HG03460 (cell line): ENCODE data around the gene CROCC.

Source experiments
- ATAC-seq: cut with Tn5 transposase; IDR thresholded peaks from one replicate; pipeline ENCODE4 v1.9.1; 2021; ENCODE audit not compliant: unreplicated experiment

Gene CROCC

GRCh38 chr1:16981269-16981849, 59.6 kb downstream of the CROCC start:
- ATAC-seq: no peak

GRCh38 chr1:16982902-16983301, 61.2 kb downstream of the CROCC start:
- ATAC-seq: no peak

- ATAC-seq: no peak
These were observed 61.9 kb downstream of the CROCC start for GRCh38 chr1:16983649-16984048.

DNA sequence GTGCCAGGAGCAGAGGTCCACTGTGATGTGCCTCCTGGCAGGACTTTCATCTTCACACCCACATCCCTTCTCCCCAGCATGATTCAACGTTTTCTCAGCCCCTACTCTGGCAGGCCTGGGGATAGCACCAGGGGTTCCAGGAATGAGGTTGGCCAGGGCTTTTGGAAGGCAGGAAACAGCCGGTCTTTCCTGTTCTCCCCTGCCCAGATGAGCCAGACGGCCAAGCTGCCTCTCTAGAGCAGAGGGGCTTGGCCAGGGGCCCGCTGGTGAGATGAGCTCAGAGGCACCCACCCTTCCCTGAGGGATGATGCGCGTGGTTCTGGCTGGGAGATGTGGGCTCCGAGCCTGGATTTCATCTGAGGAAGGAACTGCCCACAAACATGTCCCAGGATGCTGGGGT, 63.0 kb downstream of the CROCC start:
- no peak for ATAC-seq

GRCh38 chr1:16986113-16986512, 64.4 kb downstream of the CROCC start:
- ATAC-seq: no peak

DNA sequence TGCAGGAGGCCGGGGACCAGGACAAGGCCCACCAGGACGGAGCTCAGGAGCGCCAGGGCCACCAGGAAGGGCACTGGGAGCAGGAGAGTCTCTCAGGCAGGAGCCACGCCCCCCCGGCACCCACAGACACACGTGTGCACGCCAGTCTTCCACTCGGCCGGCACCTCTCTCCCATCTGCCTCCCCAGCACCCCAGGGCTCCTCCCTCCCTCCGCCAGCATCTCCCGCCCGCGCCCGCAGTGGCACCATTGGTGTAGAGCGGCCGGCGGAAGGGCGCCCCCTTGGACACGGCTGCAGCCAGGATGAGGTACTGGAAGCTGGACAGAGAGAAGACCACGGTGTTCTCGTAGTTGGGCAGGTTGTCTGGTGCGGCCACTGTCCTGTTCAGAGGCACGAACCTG, 64.8 kb downstream of the CROCC start:
- ATAC-seq: no peak

- ATAC-seq: no peak
These were observed 65.2 kb downstream of the CROCC start for GRCh38 chr1:16986962-16987361.

GRCh38 chr1:16988210-16988609, 66.5 kb downstream of the CROCC start:
- ATAC-seq: no peak

DNA sequence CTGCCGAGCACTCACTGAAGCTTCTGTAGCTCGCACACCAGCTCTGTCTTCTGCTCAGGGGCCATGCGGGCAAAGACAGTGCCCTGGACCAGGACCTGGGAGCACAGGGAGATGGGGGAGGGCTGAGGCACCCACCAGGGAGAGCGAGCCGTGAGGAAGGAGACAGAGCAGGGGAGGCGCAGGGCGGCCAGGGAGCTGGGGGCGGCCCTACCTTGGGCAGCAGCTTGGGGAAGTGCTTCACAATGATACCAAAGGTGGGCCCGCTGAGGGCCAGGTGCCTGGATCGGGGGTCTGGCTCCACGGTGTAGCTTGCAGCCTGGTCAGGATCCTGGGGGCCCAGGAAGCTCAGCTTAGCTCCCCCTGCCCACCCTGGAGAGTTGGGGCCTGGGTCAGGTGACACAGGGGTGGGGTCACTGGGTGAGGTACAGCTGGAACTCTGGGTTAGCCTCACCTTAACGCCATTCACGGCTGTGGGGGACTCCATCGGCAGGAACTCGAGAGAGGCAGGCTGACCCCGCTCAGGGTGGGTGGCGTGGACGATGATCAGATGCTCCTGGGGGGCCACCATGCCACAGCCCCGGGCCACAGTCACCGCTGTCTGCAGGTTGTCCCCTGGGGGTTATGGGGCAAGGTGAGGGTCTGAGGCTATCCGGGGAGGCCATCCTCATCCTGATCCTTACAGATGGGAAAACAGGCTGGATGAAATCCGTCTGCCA, 68.1 kb downstream of the CROCC start:
- ATAC-seq: no peak

GRCh38 chr1:16991571-16991970, 69.8 kb downstream of the CROCC start:
- ATAC-seq: no peak

DNA sequence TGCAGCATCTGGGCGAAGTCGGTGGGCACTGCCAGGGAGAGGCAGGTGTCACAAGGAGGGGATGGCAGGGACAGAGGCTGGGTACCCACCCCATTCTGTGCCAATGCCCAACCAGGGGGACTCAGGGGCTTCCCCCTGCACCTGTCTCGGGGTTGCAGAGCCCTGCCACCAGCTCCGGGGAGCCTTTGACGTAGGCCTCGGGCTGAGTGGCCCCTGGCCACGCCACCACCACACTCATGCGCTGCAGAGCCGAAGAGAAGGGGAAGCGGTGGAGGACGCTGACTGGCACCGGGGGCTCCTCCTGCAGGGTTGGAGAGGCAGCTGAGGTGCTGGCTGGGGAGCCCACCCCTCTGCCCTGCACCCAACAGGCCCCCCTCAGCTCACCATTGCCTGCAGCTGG, 70.4 kb downstream of the CROCC start:
- no peak for ATAC-seq

- ATAC-seq: no peak
These were observed 70.9 kb downstream of the CROCC start for GRCh38 chr1:16992675-16993074.

GRCh38 chr1:16993521-16994038, 71.8 kb downstream of the CROCC start:
- no peak for ATAC-seq

GRCh38 chr1:16996845-16997244, 75.1 kb downstream of the CROCC start:
- ATAC-seq: no peak

GRCh38 chr1:16998589-16998988, 76.9 kb downstream of the CROCC start:
- no peak for ATAC-seq

- no peak for ATAC-seq
These were observed 78.1 kb downstream of the CROCC start for GRCh38 chr1:16999863-17000262.

- ATAC-seq: no peak
These were observed 80.2 kb downstream of the CROCC start for GRCh38 chr1:17001760-17002523.

GRCh38 chr1:17002524-17002902, 80.8 kb downstream of the CROCC start:
- ATAC-seq: no peak

- ATAC-seq: no peak
These were observed 83.0 kb downstream of the CROCC start for GRCh38 chr1:17004466-17005364.

GRCh38 chr1:17005365-17005740, 83.6 kb downstream of the CROCC start:
- no peak for ATAC-seq

DNA sequence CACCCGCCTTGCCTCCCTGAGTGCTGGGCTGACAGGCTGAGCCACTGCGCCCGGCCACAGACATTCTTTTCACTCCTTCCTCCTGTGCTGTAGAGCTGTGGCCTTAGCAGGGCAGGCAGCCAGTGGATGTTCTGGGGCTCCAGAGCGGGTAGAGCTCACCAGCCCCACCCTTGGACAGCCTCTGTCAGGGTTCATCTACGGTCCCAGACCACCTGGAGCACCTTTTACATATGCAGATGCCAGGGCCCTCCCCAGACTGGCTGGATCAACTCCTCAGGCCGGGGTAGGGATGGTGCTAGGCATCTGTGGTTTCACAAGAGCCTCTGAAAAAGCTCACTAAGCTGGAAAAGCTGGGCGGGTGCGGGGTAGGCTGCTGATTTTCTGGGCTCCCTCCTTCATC, 85.4 kb downstream of the CROCC start:
- ATAC-seq: no peak
